H1 (cell line): ENCODE data around the gene NBL1. TPM values are rescaled to one million over a fixed set of nuclear protein-coding genes. Genes with fewer than 3 reads are reported as not detected.

Experiments
- CTCF ChIA-PET: fragments of 300-600 bp; sonication (Branson Sonifier 250); formaldehyde crosslinking; loops from one replicate; lab custom pipeline; 2021; ENCODE audit not compliant: partially characterized antibody; lab: Charles Lee
- POLR2A ChIA-PET: fragments of 300-600 bp; sonication (Branson Sonifier 250); formaldehyde crosslinking; loops from one replicate; lab custom pipeline; 2021; ENCODE audit warnings: inconsistent platforms; ENCODE audit not compliant: partially characterized antibody; lab: Charles Lee
- DNase-seq, 2 experiments: peaks; one replicate each; pipeline versions ENCODE4 v3.0.0 to v3.0.0-alpha.2; 2010 to 2022; ENCODE audit warnings: low spot score in 2 of 2, low read depth in 1 of 2, mixed read lengths in 1 of 2
- FAIRE-seq: peaks from 2 replicates; lab custom pipeline; 2011; peaks lifted over from hg19 to GRCh38; lab: Jason Lieb, UNC
- H2AFZ ChIP-seq: 2 replicates; pipeline ENCODE4 v1.8.1; 2012; ENCODE audit warnings: low read length, inconsistent platforms
- H2AK5ac ChIP-seq: 2 replicates; pipeline ENCODE4 v1.6.1; 2013; ENCODE audit warnings: low read depth, low read length
- H2BK120ac ChIP-seq: replicated peaks from 2 replicates; pipeline ENCODE3; 2013; ENCODE audit warnings: low read depth, low read length, inconsistent platforms
- H2BK12ac ChIP-seq: 2 replicates; pipeline ENCODE4 v1.6.1; 2013; ENCODE audit warnings: low read depth, low read length
- H2BK15ac ChIP-seq: 2 replicates; pipeline ENCODE4 v1.6.1; 2013; ENCODE audit warnings: low read length
- H2BK20ac ChIP-seq: 2 replicates; pipeline ENCODE4 v1.6.1; 2013; ENCODE audit warnings: low read length
- H2BK5ac ChIP-seq: 2 replicates; pipeline ENCODE4 v1.6.1; 2013; ENCODE audit warnings: low read depth, low read length
- H3K14ac ChIP-seq: 2 replicates; pipeline ENCODE4 v1.6.1; 2013; ENCODE audit warnings: inconsistent platforms; ENCODE audit not compliant: insufficient read length
- H3K18ac ChIP-seq: 2 replicates; pipeline ENCODE4 v1.6.1; 2013; ENCODE audit warnings: low read length; ENCODE audit errors: extremely low read depth
- H3K23ac ChIP-seq: 2 replicates; pipeline ENCODE4 v1.6.1; 2013; ENCODE audit warnings: inconsistent platforms; ENCODE audit not compliant: insufficient read length
- H3K23me2 ChIP-seq: 2 replicates; pipeline ENCODE4 v1.6.1; 2013; ENCODE audit warnings: low read depth, low read length
- H3K27ac ChIP-seq: 2 replicates; pipeline ENCODE4 v1.6.1; 2011; ENCODE audit warnings: low read depth, low read length, inconsistent platforms
- H3K27me3 ChIP-seq, 4 experiments: replicated peaks in 1 of 4; 1 replicate in 1 of 4; 2 replicates in 3 of 4; pipeline versions ENCODE4 v1.6.1 to v1.8.1; 2011 to 2013; ENCODE audit warnings: low read length in 3 of 4, mild to moderate bottlenecking in 3 of 4, inconsistent platforms in 2 of 4, mixed read lengths in 2 of 4, moderate library complexity in 1 of 4; ENCODE audit not compliant: control insufficient read depth in 3 of 4, insufficient read depth in 3 of 4; ENCODE audit errors: extremely low read depth in 1 of 4
- H3K36me3 ChIP-seq, 4 experiments: 2 replicates each; pipeline versions ENCODE4 v1.6.1 to v1.8.1; 2011 to 2013; ENCODE audit warnings: mild to moderate bottlenecking in 4 of 4, low read length in 3 of 4, moderate library complexity in 2 of 4, control low read depth in 1 of 4, inconsistent platforms in 1 of 4; ENCODE audit not compliant: insufficient read depth in 4 of 4, control insufficient read depth in 2 of 4
- H3K4ac ChIP-seq: replicated peaks from 2 replicates; pipeline ENCODE3; 2013; ENCODE audit warnings: low read length, low read depth, mixed read lengths, inconsistent platforms; ENCODE audit not compliant: insufficient read length
- H3K4me1 ChIP-seq, 4 experiments: replicated peaks in 1 of 4; 1 replicate in 1 of 4; 2 replicates in 3 of 4; pipeline versions ENCODE4 v1.6.1 to v1.8.1; 2011 to 2013; ENCODE audit warnings: low read length in 3 of 4, inconsistent platforms in 2 of 4, mixed read lengths in 1 of 4; ENCODE audit not compliant: insufficient read depth in 4 of 4, control insufficient read depth in 3 of 4
- H3K4me2 ChIP-seq, 2 experiments: 2 replicates each; pipeline versions ENCODE4 v1.6.1 to v1.8.1; 2011 to 2013; ENCODE audit warnings: low read depth in 2 of 2, low read length in 2 of 2, control low read depth in 1 of 2, inconsistent platforms in 1 of 2, mild to moderate bottlenecking in 1 of 2; ENCODE audit not compliant: insufficient read depth in 1 of 2
- H3K4me3 ChIP-seq, 4 experiments: fragments of 200-600, 300-600 bp in 1 of 4; sonication (generic), shearing (Covaris generic), sonication (Bioruptor Twin) in 1 of 4; 2 replicates each; pipeline versions ENCODE4 v1.5.1 to v1.8.1; 2011 to 2016; ENCODE audit warnings: low read length in 4 of 4, low read depth in 3 of 4, control low read depth in 2 of 4, inconsistent platforms in 2 of 4, mild to moderate bottlenecking in 2 of 4, mixed read lengths in 1 of 4, moderate library complexity in 1 of 4; ENCODE audit not compliant: insufficient read depth in 2 of 4; ENCODE audit errors: extremely low read depth in 1 of 4
- H3K56ac ChIP-seq: replicated peaks from 2 replicates; pipeline ENCODE3; 2013; ENCODE audit warnings: low read depth, mild to moderate bottlenecking, mixed read lengths, low read length, inconsistent platforms; ENCODE audit not compliant: insufficient read length
- H3K79me1 ChIP-seq: 2 replicates; pipeline ENCODE4 v1.6.1; 2013; ENCODE audit warnings: low read depth, low read length, control low read depth
- H3K79me2 ChIP-seq, 2 experiments: 2 replicates each; pipeline versions ENCODE4 v1.6.1 to v1.8.1; 2012 to 2013; ENCODE audit warnings: low read length in 2 of 2, mild to moderate bottlenecking in 2 of 2, inconsistent platforms in 1 of 2; ENCODE audit not compliant: insufficient read depth in 2 of 2, control insufficient read depth in 1 of 2
- H3K9ac ChIP-seq, 4 experiments: replicated peaks in 1 of 4; 1 replicate in 1 of 4; 2 replicates in 3 of 4; pipeline versions ENCODE4 v1.6.1 to v1.8.1; 2011 to 2013; ENCODE audit warnings: low read depth in 3 of 4, low read length in 3 of 4, control low read depth in 2 of 4, mild to moderate bottlenecking in 2 of 4, moderate library complexity in 2 of 4, inconsistent platforms in 1 of 4; ENCODE audit errors: extremely low read depth in 1 of 4
- H3K9me3 ChIP-seq, 2 experiments: 2 replicates each; pipeline versions ENCODE4 v1.6.1 to v1.8.1; 2012 to 2013; ENCODE audit warnings: mild to moderate bottlenecking in 2 of 2, moderate library complexity in 2 of 2, control low read depth in 1 of 2, inconsistent platforms in 1 of 2, low read depth in 1 of 2, low read length in 1 of 2, mixed read lengths in 1 of 2; ENCODE audit not compliant: insufficient read depth in 2 of 2
- H4K20me1 ChIP-seq, 2 experiments: replicated peaks in 1 of 2; 2 replicates each; pipeline versions ENCODE3 to v1.8.1; 2011 to 2013; ENCODE audit warnings: inconsistent platforms in 2 of 2, low read length in 2 of 2, mild to moderate bottlenecking in 1 of 2; ENCODE audit not compliant: insufficient read depth in 2 of 2, control insufficient read depth in 1 of 2
- H4K5ac ChIP-seq: 2 replicates; pipeline ENCODE4 v1.6.1; 2013; ENCODE audit warnings: low read length, low read depth, mixed read lengths, inconsistent platforms; ENCODE audit not compliant: insufficient read length
- H4K8ac ChIP-seq: 2 replicates; pipeline ENCODE4 v1.8.0; 2013; ENCODE audit warnings: mild to moderate bottlenecking, moderate library complexity, low read length, inconsistent platforms; ENCODE audit not compliant: insufficient read depth; ENCODE audit errors: extremely low read depth
- H4K91ac ChIP-seq: replicated peaks from 2 replicates; pipeline ENCODE3; 2013; ENCODE audit warnings: low read length, mixed read lengths, inconsistent platforms; ENCODE audit not compliant: insufficient read length
- ATF3 ChIP-seq: IDR thresholded peaks from 2 replicates; pipeline ENCODE4 v1.6.1; 2011; ENCODE audit warnings: low read depth, mild to moderate bottlenecking, low read length; ENCODE audit not compliant: insufficient read depth
- CHD1 ChIP-seq: IDR thresholded peaks from 2 replicates; pipeline ENCODE4 v1.6.1; 2012; ENCODE audit warnings: low read depth, low read length, improper control_type of control experiment
- EGR1 ChIP-seq: IDR thresholded peaks from 2 replicates; pipeline ENCODE4 v1.6.1; 2011; ENCODE audit warnings: low read depth, low read length, borderline replicate concordance
- EZH2 ChIP-seq: fragments of 200-600 bp; sonication (generic); IDR thresholded peaks from 2 replicates; pipeline ENCODE4 v1.7.1; 2012; ENCODE audit warnings: low read depth, mild to moderate bottlenecking, moderate library complexity, low read length, inconsistent platforms; ENCODE audit not compliant: severe bottlenecking
- HDAC2 ChIP-seq, 2 experiments: fragments of 300-600 bp in 1 of 2; sonication (generic) in 1 of 2; IDR thresholded peaks; 2 replicates each; pipeline ENCODE4 v1.6.1; 2011 to 2012; ENCODE audit warnings: low read depth in 2 of 2, low read length in 2 of 2, mild to moderate bottlenecking in 2 of 2, moderate library complexity in 2 of 2, borderline replicate concordance in 1 of 2, inconsistent platforms in 1 of 2
- HDAC6 ChIP-seq: IDR thresholded peaks from one replicate; pipeline ENCODE4 v1.7.1; 2012; ENCODE audit warnings: low read depth, mild to moderate bottlenecking, inconsistent platforms, low read length, moderate library complexity
- RFX5 ChIP-seq: IDR thresholded peaks from 2 replicates; pipeline ENCODE4 v1.6.1; 2011; ENCODE audit warnings: low read depth, low read length, improper control_type of control experiment, borderline replicate concordance
- RXRA ChIP-seq: IDR thresholded peaks from 2 replicates; pipeline ENCODE4 v1.6.1; 2011; ENCODE audit warnings: low read depth, mild to moderate bottlenecking, low read length, moderate library complexity; ENCODE audit not compliant: insufficient read depth
- SIN3A ChIP-seq, 2 experiments: IDR thresholded peaks in 1 of 2; conservative IDR thresholded peaks in 1 of 2; 2 replicates each; pipeline ENCODE4 v1.6.1; 2011 to 2012; ENCODE audit warnings: low read length in 2 of 2, improper control_type of control experiment in 1 of 2, low read depth in 1 of 2, mild to moderate bottlenecking in 1 of 2
- SIRT6 ChIP-seq: IDR thresholded peaks from one replicate; pipeline ENCODE4 v1.7.1; 2012; ENCODE audit warnings: low read length, inconsistent platforms
- SUZ12 ChIP-seq: fragments of 200-600 bp; sonication (generic); IDR thresholded peaks from 2 replicates; pipeline ENCODE4 v1.6.1; 2012; ENCODE audit warnings: mild to moderate bottlenecking, inconsistent platforms, low read length, moderate library complexity, mixed read lengths
- WGBS, 2 experiments: shearing (Covaris generic) in 1 of 2; methylation state at CpG; one replicate each; pipeline versions ENCODE4 v1.1.6 to v1.1.7; 2013 to 2015; ENCODE audit warnings: low lambda C conversion rate in 2 of 2, mixed read lengths in 2 of 2, inconsistent platforms in 1 of 2, low coverage in 1 of 2, missing lambda C conversion rate in 1 of 2; ENCODE audit not compliant: insufficient replicate concordance in 2 of 2, insufficient coverage in 1 of 2, insufficient read length in 1 of 2; ENCODE audit errors: extremely low coverage in 1 of 2, missing lambda C conversion rate in 1 of 2; 5-methylcytosine and 5-hydroxymethylcytosine counted together
- polyA plus RNA-seq, 7 experiments: library from polyadenylated mRNA; depleted of rRNA in 3 of 7; stranded (reverse) in 5 of 7; unstranded in 2 of 7; fragments of >200 nt in 5 of 7; fragments of 200-250 nt in 2 of 7; gene quantifications; 1 replicate in 5 of 7; 2 replicates in 1 of 7; 4 replicates in 1 of 7; pipeline versions ENCODE4 v1.2.1 to v1.2.3, GENCODE V29; 2011 to 2013; ENCODE audit warnings: missing spikeins in 2 of 7, mixed read lengths in 2 of 7
- total RNA-seq: library from RNA; stranded (reverse); fragmentation: NEBNext Ultra II Directional; extraction: Animal tissue kit (Norgen Biotek cat#: 25700); gene quantifications from 2 replicates; pipeline ENCODE4 v1.2.1, GENCODE V29; 2021

NBL1 gene
- total and polyA plus RNA-seq, 2 of the 8 experiments (the other 6 are each of a cell fraction or from before 2014, with no cell fraction given), result 8.7 to 9.7 TPM

GRCh38 chr1:19700079-19700777 lies 56.1 kb downstream of the NBL1 start:
- Histone ChIP-seq H3K79me2 (no peaks in the 10 kb centered on the region), H2BK5ac (no peak overlapping the region), H3K23me2 (no peaks in the 10 kb centered on the region), H2BK20ac (no peak overlapping the region), H3K4me1 (peaks cover 0 to 8% (median 3%) of the 10 kb centered on the region in 4 experiments; a peak in 5 of 7 replicates), H3K9ac (no peak overlapping the region), H2AFZ (no peak overlapping the region), H4K5ac (no peak overlapping the region), H3K18ac (no peak overlapping the region), H2BK15ac (no peak overlapping the region), H3K4me3 (no peak overlapping the region), H2BK120ac (no peak overlapping the region), H4K8ac (peak overlapping the region; percentile 36), H3K36me3 (no peaks in the 10 kb centered on the region), H3K23ac (no peak overlapping the region), H3K27me3 (no peaks in the 10 kb centered on the region), H3K4me2 (no peak overlapping the region), H3K9me3 (no peaks in the 10 kb centered on the region), H3K14ac (no peak overlapping the region), H3K27ac (no peak overlapping the region), H2AK5ac (no peak overlapping the region), H3K56ac (no peak overlapping the region), H3K79me1 (no peaks in the 10 kb centered on the region), H3K4ac (no peak overlapping the region), H4K91ac (no peak overlapping the region), H4K20me1 (no peaks in the 10 kb centered on the region), H2BK12ac (no peak overlapping the region; the same call in 1 of the 2 replicates)
- FAIRE-seq (no peak), DNase-seq (no peak)
- WGBS, 2 experiments, result 81% methylated on average over 13 of the region's 14 CpGs; no CpG with 5 or more reads in 1 of the 2 experiments
- CTCF ChIA-PET, result interaction anchor here (0.7 to 1.5 kb wide), 3 partner anchors 10 to 731 kb away, joined by 3 to 5 read pairs (median 3); no protein-coding TSS in a partner anchor
- POLR2A ChIA-PET, result no interaction called here
- TF ChIP-seq SUZ12 (no peak), SIRT6 (no peak), RFX5 (no peak), CHD1 (no peak), SIN3A (conservative IDR thresholded peaks at IDR 0.05 in 1 of 2, IDR thresholded peaks at IDR 0.05 in 1 of 2; ENCODE audit: low read depth in 1 of 2, low read length in 2 of 2) (no peak), RXRA (no peak), HDAC6 (no peak), EZH2 (no peak), HDAC2 (IDR thresholded peaks at IDR 0.05; ENCODE audit: borderline replicate concordance in 1 of 2, low read depth in 2 of 2, low read length in 2 of 2) (no peak), EGR1 (no peak), ATF3 (no peak)
